ENCODE measurements around the gene SPEN.

DNA sequence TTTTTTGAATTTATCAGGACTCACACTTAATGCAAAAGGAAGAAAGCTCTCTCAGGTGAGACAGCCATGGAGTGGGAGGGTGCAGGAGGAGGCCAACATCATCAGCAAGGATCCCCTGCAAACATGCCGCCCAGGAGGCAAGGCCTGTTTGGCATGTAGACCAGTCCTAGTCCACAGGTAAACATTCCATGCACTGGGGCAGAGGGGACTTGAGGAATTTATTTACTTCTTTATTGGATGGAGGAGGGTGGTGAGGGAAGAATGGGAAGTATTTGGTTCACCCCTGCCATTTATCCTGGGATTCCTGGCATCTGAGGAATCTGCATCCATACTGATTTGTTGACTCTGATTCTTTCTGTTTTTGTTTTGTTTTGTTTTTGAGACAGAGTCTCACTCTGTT lies 38.6 kb upstream of the SPEN start:
- TF ChIP-seq, protein P1, sequence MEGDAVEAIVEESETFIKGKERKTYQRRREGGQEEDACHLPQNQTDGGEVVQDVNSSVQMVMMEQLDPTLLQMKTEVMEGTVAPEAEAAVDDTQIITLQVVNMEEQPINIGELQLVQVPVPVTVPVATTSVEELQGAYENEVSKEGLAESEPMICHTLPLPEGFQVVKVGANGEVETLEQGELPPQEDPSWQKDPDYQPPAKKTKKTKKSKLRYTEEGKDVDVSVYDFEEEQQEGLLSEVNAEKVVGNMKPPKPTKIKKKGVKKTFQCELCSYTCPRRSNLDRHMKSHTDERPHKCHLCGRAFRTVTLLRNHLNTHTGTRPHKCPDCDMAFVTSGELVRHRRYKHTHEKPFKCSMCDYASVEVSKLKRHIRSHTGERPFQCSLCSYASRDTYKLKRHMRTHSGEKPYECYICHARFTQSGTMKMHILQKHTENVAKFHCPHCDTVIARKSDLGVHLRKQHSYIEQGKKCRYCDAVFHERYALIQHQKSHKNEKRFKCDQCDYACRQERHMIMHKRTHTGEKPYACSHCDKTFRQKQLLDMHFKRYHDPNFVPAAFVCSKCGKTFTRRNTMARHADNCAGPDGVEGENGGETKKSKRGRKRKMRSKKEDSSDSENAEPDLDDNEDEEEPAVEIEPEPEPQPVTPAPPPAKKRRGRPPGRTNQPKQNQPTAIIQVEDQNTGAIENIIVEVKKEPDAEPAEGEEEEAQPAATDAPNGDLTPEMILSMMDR (conservative IDR thresholded peaks at IDR 0.05), result no peak
- no peak for TF ChIP-seq ZFX (IDR thresholded peaks at IDR 0.05)

Data from C4-2B (cell line).